Mucosa of rectum (tissue), 2 donors: Measurements from ENCODE around the gene ENPP7.
A peak's percentile ranks its signal among the peaks of the same experiment; 100 is the strongest.

Source experiments
- H3K27ac ChIP-seq, 2 donors: one replicate each; pipeline ENCODE4 v1.7.0; 2013; ENCODE audit warnings: inconsistent platforms in 2 of 2, low read depth in 2 of 2, low read length in 2 of 2
- H3K27me3 ChIP-seq, 2 donors: one replicate each; pipeline ENCODE4 v1.7.0; 2013; ENCODE audit warnings: low read length in 2 of 2; ENCODE audit not compliant: control insufficient read depth in 2 of 2, insufficient read depth in 2 of 2
- H3K36me3 ChIP-seq, 2 donors: one replicate each; pipeline ENCODE4 v1.7.0; 2013; ENCODE audit warnings: low read length in 2 of 2; ENCODE audit not compliant: control insufficient read depth in 2 of 2, insufficient read depth in 2 of 2
- H3K4me1 ChIP-seq, 2 donors: one replicate each; pipeline ENCODE4 v1.7.0; 2013; ENCODE audit warnings: low read length in 2 of 2, mild to moderate bottlenecking in 1 of 2; ENCODE audit not compliant: control insufficient read depth in 2 of 2, insufficient read depth in 2 of 2
- H3K4me3 ChIP-seq, 2 donors: one replicate each; pipeline ENCODE4 v1.7.0; 2013; ENCODE audit warnings: low read length in 2 of 2
- H3K9ac ChIP-seq, 2 donors: one replicate each; pipeline ENCODE4 v1.7.0; 2013; ENCODE audit warnings: low read length in 2 of 2, low read depth in 1 of 2, mild to moderate bottlenecking in 1 of 2
- H3K9me3 ChIP-seq, 2 donors: one replicate each; pipeline ENCODE4 v1.7.0; 2013; ENCODE audit warnings: low read length in 2 of 2; ENCODE audit not compliant: control insufficient read depth in 2 of 2
- donor health status: healthy.
- donor health status: Normal muscosa, but diverticular disease.

The ENPP7 gene

GRCh38 chr17:79777120-79777893, 46.6 kb downstream of the ENPP7 start:
- Histone ChIP-seq H3K27ac (no peak overlapping the region), H3K4me1 (peaks cover 10 to 12% of the 10 kb centered on the region in 2 donors), H3K4me3 (peak overlapping the region in 1 of 2 donors; percentile 49), H3K9ac (no peak overlapping the region), H3K36me3 (no peaks in the 10 kb centered on the region), H3K9me3 (no peaks in the 10 kb centered on the region), H3K27me3 (peaks cover 45 to 70% of the 10 kb centered on the region in 2 donors)

- peaks cover 47 to 71% of the 10 kb centered on the region in 2 donors for H3K27me3 ChIP-seq
- peak within 1 kb of the TSS; percentile 61 to 64 for H3K4me3 ChIP-seq
- H3K9me3 ChIP-seq: no peaks in the 10 kb centered on the region
- H3K27ac ChIP-seq: no peak within 1 kb of the TSS
- peak within 1 kb of the TSS in 1 of 2 donors; percentile 6 for H3K9ac ChIP-seq
- H3K36me3 ChIP-seq: no peaks in the 10 kb centered on the region
- H3K4me1 ChIP-seq: peaks cover 10 to 12% of the 10 kb centered on the region in 2 donors
Measured at GRCh38 chr17:79777894-79778503, 47.3 kb downstream of the ENPP7 start, which contains the start of gene CBX2. Gene CBX2 (plus strand): TSS chr17:79778148. CDS start chr17:79778236, 88 bp downstream.

DNA sequence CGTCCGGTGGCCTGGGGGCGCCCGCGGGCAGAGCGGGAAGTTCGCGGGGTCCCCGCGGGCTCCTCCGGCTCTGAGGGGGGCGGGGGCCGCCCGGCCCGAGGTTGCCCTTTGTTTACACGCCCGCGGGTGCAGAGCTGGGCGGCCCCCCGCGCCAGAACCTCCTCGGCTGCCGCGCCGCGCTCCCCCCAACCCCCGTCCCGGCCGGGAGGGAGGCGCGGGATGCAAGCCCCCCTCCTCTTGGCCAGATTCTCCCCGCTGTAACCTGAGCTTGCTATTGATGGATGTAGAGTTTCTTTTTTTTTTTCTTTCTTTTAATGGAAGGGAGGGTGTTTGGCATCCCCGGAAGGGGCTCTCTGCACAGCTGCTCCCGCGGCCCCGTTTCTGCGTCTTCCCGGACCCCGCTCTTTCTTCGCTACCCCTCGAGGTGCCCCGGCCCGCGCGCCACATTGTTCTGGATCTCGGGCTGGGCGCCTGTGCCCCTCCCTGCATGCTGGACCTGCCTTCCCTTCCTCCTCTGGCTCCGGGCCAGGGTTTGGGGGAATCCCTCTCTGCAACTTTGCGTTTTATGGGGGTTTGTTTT, 47.9 kb downstream of the ENPP7 start:
- H3K4me3 ChIP-seq: no peak overlapping the region
- peaks cover 47 to 68% of the 10 kb centered on the region in 2 donors for H3K27me3 ChIP-seq
- no peak overlapping the region for H3K27ac ChIP-seq
- H3K36me3 ChIP-seq: no peaks in the 10 kb centered on the region
- no peaks in the 10 kb centered on the region for H3K9me3 ChIP-seq
- peak overlapping the region in 1 of 2 donors; percentile 6 for H3K9ac ChIP-seq
- peaks cover 10 to 12% of the 10 kb centered on the region in 2 donors for H3K4me1 ChIP-seq

DNA sequence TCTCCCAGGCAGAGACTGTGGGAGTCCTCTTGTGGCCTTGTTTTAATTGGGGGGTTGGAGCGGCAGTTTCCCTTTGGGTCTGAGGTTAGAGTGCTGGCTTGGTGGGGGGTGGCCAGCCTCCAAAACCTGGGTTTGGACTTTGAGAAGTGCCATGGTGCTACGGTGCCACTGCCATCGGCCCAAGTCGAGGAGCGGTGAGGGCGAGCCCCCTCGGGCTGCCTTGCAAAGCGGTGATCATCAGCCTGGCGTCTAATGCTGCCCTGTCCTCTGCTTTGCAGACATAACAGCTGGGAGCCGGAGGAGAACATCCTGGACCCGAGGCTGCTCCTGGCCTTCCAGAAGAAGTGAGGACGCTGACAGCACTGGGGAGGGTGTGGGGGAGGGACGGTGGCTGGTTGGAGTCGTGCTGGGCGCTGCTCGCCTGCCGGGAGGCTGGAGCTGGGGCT, 48.4 kb downstream of the ENPP7 start:
- Histone ChIP-seq H3K9ac (peak overlapping the region in 1 of 2 donors; percentile 6), H3K9me3 (no peaks in the 10 kb centered on the region), H3K27me3 (peaks cover 45 to 66% of the 10 kb centered on the region in 2 donors), H3K4me3 (no peak overlapping the region), H3K27ac (no peak overlapping the region), H3K36me3 (no peaks in the 10 kb centered on the region), H3K4me1 (peaks cover 10 to 12% of the 10 kb centered on the region in 2 donors)

DNA sequence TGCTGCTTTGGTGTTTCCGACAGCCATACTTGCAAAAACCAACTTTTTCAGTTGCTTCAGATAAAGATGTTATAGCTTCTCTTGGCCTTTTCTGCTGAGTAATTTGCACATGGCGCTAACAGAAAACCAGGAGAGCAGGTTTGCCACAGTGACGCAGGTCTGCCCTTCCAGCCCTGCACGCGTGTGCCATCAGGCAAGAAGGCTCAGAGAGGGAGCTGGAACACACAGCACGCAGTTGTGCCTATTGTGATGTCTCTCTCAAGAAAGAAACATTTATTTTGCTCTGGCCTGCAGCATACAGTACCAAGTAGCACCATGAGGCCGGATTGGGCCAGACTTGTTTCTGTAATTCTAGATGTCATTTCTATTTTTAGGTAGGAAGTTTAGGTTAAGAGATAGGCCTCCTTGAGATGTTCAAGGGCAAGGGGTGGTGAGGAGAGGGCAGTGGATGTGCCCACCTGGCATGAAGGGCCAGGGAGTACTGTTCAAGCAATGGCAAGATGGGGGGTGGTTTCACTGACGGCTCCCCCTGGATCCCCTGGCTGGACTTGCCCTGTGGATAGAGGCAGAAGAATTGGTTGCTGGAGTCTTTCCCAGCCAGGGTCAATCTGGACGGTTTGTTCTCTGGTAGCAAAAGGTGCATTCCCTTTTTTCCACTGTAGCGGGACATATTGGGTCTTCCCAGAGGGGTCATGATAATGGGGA, 49.1 kb downstream of the ENPP7 start:
- Histone ChIP-seq H3K4me3 (no peak overlapping the region), H3K9ac (no peak overlapping the region), H3K27me3 (peaks cover 40 to 60% of the 10 kb centered on the region in 2 donors), H3K36me3 (no peaks in the 10 kb centered on the region), H3K4me1 (peaks cover 10 to 12% of the 10 kb centered on the region in 2 donors), H3K9me3 (no peaks in the 10 kb centered on the region), H3K27ac (no peak overlapping the region)

DNA sequence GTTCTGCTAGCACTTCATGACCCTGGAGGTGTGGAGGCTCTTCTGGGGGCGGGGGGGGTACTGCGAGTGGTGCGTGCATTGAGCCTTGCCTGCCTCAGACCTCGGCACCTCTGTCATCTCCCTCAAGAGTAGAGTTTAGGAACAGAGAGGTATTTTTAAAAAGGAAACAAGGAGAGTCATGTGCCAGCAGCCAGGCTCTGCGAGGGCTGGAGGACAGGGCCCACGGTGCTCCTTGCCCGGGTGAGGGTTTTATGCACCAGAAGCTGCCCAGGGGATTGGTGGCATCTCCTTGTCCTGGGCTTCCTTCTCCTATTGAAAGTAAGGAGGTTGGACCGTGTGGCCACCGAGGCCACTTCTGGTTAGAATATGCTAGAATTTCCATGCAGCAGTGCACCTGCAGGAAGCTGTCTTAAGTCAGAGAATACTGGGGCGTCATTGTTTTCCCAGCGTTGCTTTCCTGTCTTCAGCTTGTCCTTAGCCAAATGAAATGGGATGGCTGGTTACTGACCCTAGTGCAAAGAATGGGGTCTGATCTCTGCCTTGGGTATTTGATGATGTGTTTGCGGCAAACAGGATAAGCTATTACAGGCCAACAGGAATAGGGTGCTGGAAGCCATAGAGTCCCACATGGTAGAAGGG, 50.4 kb downstream of the ENPP7 start:
- no peak overlapping the region for H3K27ac ChIP-seq
- H3K27me3 ChIP-seq: peaks cover 31 to 49% of the 10 kb centered on the region in 2 donors
- peaks cover 10 to 12% of the 10 kb centered on the region in 2 donors for H3K4me1 ChIP-seq
- H3K9ac ChIP-seq: no peak overlapping the region
- no peaks in the 10 kb centered on the region for H3K36me3 ChIP-seq
- no peak overlapping the region for H3K4me3 ChIP-seq
- H3K9me3 ChIP-seq: no peaks in the 10 kb centered on the region

- H3K9ac ChIP-seq: no peak overlapping the region
- no peak overlapping the region for H3K4me3 ChIP-seq
- H3K36me3 ChIP-seq: no peaks in the 10 kb centered on the region
- no peak overlapping the region for H3K27ac ChIP-seq
- peaks cover 27 to 46% of the 10 kb centered on the region in 2 donors for H3K27me3 ChIP-seq
- peaks cover 10 to 11% of the 10 kb centered on the region in 2 donors for H3K4me1 ChIP-seq
- no peaks in the 10 kb centered on the region for H3K9me3 ChIP-seq
Measured at GRCh38 chr17:79781736-79782575, 51.2 kb downstream of the ENPP7 start.

DNA sequence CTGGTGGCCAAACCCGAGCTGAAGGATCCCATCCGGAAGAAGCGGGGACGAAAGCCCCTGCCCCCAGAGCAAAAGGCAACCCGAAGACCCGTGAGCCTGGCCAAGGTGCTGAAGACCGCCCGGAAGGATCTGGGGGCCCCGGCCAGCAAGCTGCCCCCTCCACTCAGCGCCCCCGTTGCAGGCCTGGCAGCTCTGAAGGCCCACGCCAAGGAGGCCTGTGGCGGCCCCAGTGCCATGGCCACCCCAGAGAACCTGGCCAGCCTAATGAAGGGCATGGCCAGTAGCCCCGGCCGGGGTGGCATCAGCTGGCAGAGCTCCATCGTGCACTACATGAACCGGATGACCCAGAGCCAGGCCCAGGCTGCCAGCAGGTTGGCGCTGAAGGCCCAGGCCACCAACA, 53.1 kb downstream of the ENPP7 start:
- peaks cover 37 to 55% of the 10 kb centered on the region in 2 donors for H3K27me3 ChIP-seq
- no peaks in the 10 kb centered on the region for H3K36me3 ChIP-seq
- H3K4me1 ChIP-seq: peaks cover 0 to 3% of the 10 kb centered on the region in 2 donors
- H3K9ac ChIP-seq: no peak overlapping the region
- no peak overlapping the region for H3K27ac ChIP-seq
- H3K9me3 ChIP-seq: no peaks in the 10 kb centered on the region
- no peak overlapping the region for H3K4me3 ChIP-seq
